BJ (cell line): ENCODE data around the gene HYLS1. TPM values are rescaled to one million over a fixed set of nuclear protein-coding genes. Genes with fewer than 3 reads are reported as not detected.

Experiments used
- CTCF ChIA-PET: fragments of 350-600 bp; formaldehyde crosslinking; extraction: SDS; loops from one replicate; lab custom pipeline; 2021; ENCODE audit warnings: antibody characterized with exemption, inconsistent platforms; lab: Yijun Ruan, JAX
- POLR2A ChIA-PET: fragments of 300-600 bp; sonication (Branson Sonifier 250); formaldehyde crosslinking; extraction: SDS; loops from one replicate; lab custom pipeline; 2021; ENCODE audit warnings: antibody characterized with exemption; lab: Charles Lee
- DNase-seq: peaks from one replicate; pipeline ENCODE4 v3.0.0-alpha.2; 2011; ENCODE audit warnings: low read depth
- H3K27me3 ChIP-seq: 2 replicates; pipeline ENCODE4 v1.6.0; 2011; ENCODE audit warnings: low read length; ENCODE audit not compliant: control insufficient read depth, insufficient read depth
- H3K36me3 ChIP-seq: 2 replicates; pipeline ENCODE4 v1.5.1; 2011; ENCODE audit warnings: low read length; ENCODE audit not compliant: control insufficient read depth, insufficient read depth
- H3K4me3 ChIP-seq: 2 replicates; pipeline ENCODE4 v1.5.1; 2011; ENCODE audit warnings: low read depth, mild to moderate bottlenecking, control low read depth, low read length
- CTCF ChIP-seq: IDR thresholded peaks from 2 replicates; pipeline ENCODE4 v1.5.1; 2011; ENCODE audit warnings: low read depth, mild to moderate bottlenecking, control low read depth, inconsistent platforms, low read length, moderate library complexity; ENCODE audit not compliant: insufficient read depth
- polyA plus RNA-seq: library from polyadenylated mRNA; depleted of rRNA; stranded (reverse); fragments of >200 nt; gene quantifications from 2 replicates; pipeline ENCODE4 v1.2.3, GENCODE V29; 2011

The HYLS1 gene
- polyA plus RNA-seq, 1 experiment: 4.3 TPM

GRCh38 chr11:125869521-125869920, 17.9 kb upstream of the HYLS1 start:
- Histone ChIP-seq H3K27me3 (no peaks in the 10 kb centered on the region), H3K4me3 (no peak overlapping the region), H3K36me3 (no peaks in the 10 kb centered on the region)
- TF ChIP-seq CTCF: no peak
- ChIA-PET CTCF (no interaction called here), POLR2A (no interaction called here)
- no peak for DNase-seq

- TF ChIP-seq CTCF: peak; percentile 67
- CTCF ChIA-PET: interaction anchor here (2.0 kb wide), 1 partner anchor 148 kb away, joined by 6 read pairs; no protein-coding TSS in a partner anchor
- POLR2A ChIA-PET: no interaction called here
- no peak for DNase-seq
- Histone ChIP-seq H3K4me3 (no peak overlapping the region), H3K36me3 (no peaks in the 10 kb centered on the region), H3K27me3 (no peaks in the 10 kb centered on the region)
Observed at GRCh38 chr11:125871391-125872137, 15.9 kb upstream of the HYLS1 start.

- no peaks in the 10 kb centered on the region for H3K36me3 ChIP-seq
- ChIA-PET CTCF (interaction anchor here (2.0 kb wide), 1 partner anchor 148 kb away, joined by 6 read pairs; no protein-coding TSS in a partner anchor), POLR2A (no interaction called here)
- no peaks in the 10 kb centered on the region for H3K27me3 ChIP-seq
- H3K4me3 ChIP-seq: no peak overlapping the region
- TF ChIP-seq CTCF: no peak
- no peak for DNase-seq
Observed at GRCh38 chr11:125872138-125872491, 15.4 kb upstream of the HYLS1 start.

GRCh38 chr11:125873881-125874555, 13.4 kb upstream of the HYLS1 start:
- H3K4me3 ChIP-seq: no peak overlapping the region
- DNase-seq: no peak
- H3K36me3 ChIP-seq: no peaks in the 10 kb centered on the region
- ChIA-PET POLR2A (no interaction called here), CTCF (interaction anchor here (1.2 to 1.5 kb wide), 3 partner anchors 151 to 441 kb away, joined by 4 to 7 read pairs (median 4); no protein-coding TSS in a partner anchor)
- TF ChIP-seq CTCF: no peak
- H3K27me3 ChIP-seq: no peaks in the 10 kb centered on the region

- ChIA-PET POLR2A (no interaction called here), CTCF (interaction anchor here (1.0 to 1.2 kb wide), 5 partner anchors 14 to 249 kb away, joined by 3 to 4 read pairs (median 4); no protein-coding TSS in a partner anchor)
- TF ChIP-seq CTCF: peak; percentile 80
- no peak overlapping the region for H3K4me3 ChIP-seq
- H3K36me3 ChIP-seq: no peaks in the 10 kb centered on the region
- DNase-seq: no peak
- H3K27me3 ChIP-seq: no peaks in the 10 kb centered on the region
Observed at GRCh38 chr11:125874556-125875124, 12.8 kb upstream of the HYLS1 start.
